Stimulated activated naive CD8-positive, alpha-beta T cell treated with anti-CD3 and anti-CD28 coated beads, Interleukin-15, Interleukin-2, amounts not matched to agents 100 ng/mL and 50 ng/mL, for 24 hours (primary cell): ENCODE results near the gene TAMALIN.
"Not testable (repeated sequence)": the region's sequence is repeated elsewhere in the genome, so short reads cannot be mapped to it uniquely, and the experiment has no call there.

Source experiments
- H3K27ac Mint-ChIP-seq: one replicate; pipeline ENCODE4 v1.8.0; 2021; ENCODE audit warnings: mild to moderate bottlenecking, mixed read lengths
- H3K27me3 Mint-ChIP-seq: one replicate; pipeline ENCODE4 v1.8.0; 2021; ENCODE audit warnings: mixed read lengths
- H3K36me3 Mint-ChIP-seq: one replicate; pipeline ENCODE4 v1.8.0; 2021; ENCODE audit warnings: low read depth, mixed read lengths
- H3K4me1 Mint-ChIP-seq: one replicate; pipeline ENCODE4 v1.8.0; 2021; ENCODE audit warnings: low read depth, mixed read lengths
- H3K4me3 Mint-ChIP-seq: one replicate; pipeline ENCODE4 v1.8.0; 2021; ENCODE audit warnings: mild to moderate bottlenecking, mixed read lengths
- H3K9me3 Mint-ChIP-seq: one replicate; pipeline ENCODE4 v1.8.0; 2021; ENCODE audit warnings: mixed read lengths

TAMALIN gene

GRCh38 chr12:51974646-51975045 lies 32.1 kb upstream of the TAMALIN start:
- H3K4me1 Mint-ChIP-seq = peaks cover 77% of the 10 kb centered on the region
- H3K4me3 Mint-ChIP-seq = peak overlapping the region; percentile 14
- H3K27me3 Mint-ChIP-seq = no peaks in the 10 kb centered on the region
- H3K27ac Mint-ChIP-seq = no peak overlapping the region
- H3K36me3 Mint-ChIP-seq = peaks cover 20% of the 10 kb centered on the region
- no peaks in the 10 kb centered on the region for H3K9me3 Mint-ChIP-seq

- no peak overlapping the region for H3K4me3 Mint-ChIP-seq
- no peak overlapping the region for H3K27ac Mint-ChIP-seq
- no peaks in the 10 kb centered on the region for H3K9me3 Mint-ChIP-seq
- no peaks in the 10 kb centered on the region for H3K27me3 Mint-ChIP-seq
- H3K36me3 Mint-ChIP-seq = peaks cover 20% of the 10 kb centered on the region
- peaks cover 77% of the 10 kb centered on the region for H3K4me1 Mint-ChIP-seq
Measured at GRCh38 chr12:51975196-51975595, 31.6 kb upstream of the TAMALIN start.

- Mint-ChIP-seq H3K4me1 (peaks cover 71% of the 10 kb centered on the region), H3K4me3 (no peak overlapping the region), H3K27ac (no peak overlapping the region), H3K27me3 (no peaks in the 10 kb centered on the region), H3K36me3 (peaks cover 27% of the 10 kb centered on the region), H3K9me3 (no peaks in the 10 kb centered on the region)
Measured at GRCh38 chr12:51976376-51977160, 30.2 kb upstream of the TAMALIN start.

- H3K36me3 Mint-ChIP-seq = peaks cover 33% of the 10 kb centered on the region
- no peaks in the 10 kb centered on the region for H3K9me3 Mint-ChIP-seq
- no peak overlapping the region for H3K27ac Mint-ChIP-seq
- no peak overlapping the region for H3K4me3 Mint-ChIP-seq
- no peaks in the 10 kb centered on the region for H3K27me3 Mint-ChIP-seq
- H3K4me1 Mint-ChIP-seq = peaks cover 64% of the 10 kb centered on the region
Measured at GRCh38 chr12:51977320-51977753, 29.4 kb upstream of the TAMALIN start.

- peaks cover 34% of the 10 kb centered on the region for H3K36me3 Mint-ChIP-seq
- H3K9me3 Mint-ChIP-seq, H3K4me3 Mint-ChIP-seq, H3K27ac Mint-ChIP-seq, H3K27me3 Mint-ChIP-seq: not testable (repeated sequence)
- peaks cover 44% of the 10 kb centered on the region for H3K4me1 Mint-ChIP-seq
Measured at GRCh38 chr12:51979306-51979705, 27.4 kb upstream of the TAMALIN start.

- no peak overlapping the region for H3K4me3 Mint-ChIP-seq
- no peaks in the 10 kb centered on the region for H3K9me3 Mint-ChIP-seq
- peaks cover 35% of the 10 kb centered on the region for H3K4me1 Mint-ChIP-seq
- peak overlapping the region; percentile 16 for H3K27ac Mint-ChIP-seq
- H3K36me3 Mint-ChIP-seq = peaks cover 35% of the 10 kb centered on the region
- no peaks in the 10 kb centered on the region for H3K27me3 Mint-ChIP-seq
Measured at GRCh38 chr12:51980051-51980808, 26.5 kb upstream of the TAMALIN start.

GRCh38 chr12:51980809-51981127 lies 26.0 kb upstream of the TAMALIN start:
- peaks cover 35% of the 10 kb centered on the region for H3K36me3 Mint-ChIP-seq
- no peaks in the 10 kb centered on the region for H3K27me3 Mint-ChIP-seq
- no peak overlapping the region for H3K4me3 Mint-ChIP-seq
- no peak overlapping the region for H3K27ac Mint-ChIP-seq
- peaks cover 29% of the 10 kb centered on the region for H3K4me1 Mint-ChIP-seq
- H3K9me3 Mint-ChIP-seq = no peaks in the 10 kb centered on the region

GRCh38 chr12:51984657-51985056 lies 22.1 kb upstream of the TAMALIN start:
- H3K36me3 Mint-ChIP-seq = peaks cover 35% of the 10 kb centered on the region
- no peak overlapping the region for H3K4me3 Mint-ChIP-seq
- no peak overlapping the region for H3K27ac Mint-ChIP-seq
- H3K27me3 Mint-ChIP-seq = no peaks in the 10 kb centered on the region
- H3K4me1 Mint-ChIP-seq = peaks cover 13% of the 10 kb centered on the region
- H3K9me3 Mint-ChIP-seq = no peaks in the 10 kb centered on the region

GRCh38 chr12:51985154-51985835 lies 21.5 kb upstream of the TAMALIN start:
- Mint-ChIP-seq H3K27me3 (no peaks in the 10 kb centered on the region), H3K27ac (no peak overlapping the region), H3K9me3 (no peaks in the 10 kb centered on the region), H3K4me3 (no peak overlapping the region), H3K36me3 (peaks cover 35% of the 10 kb centered on the region), H3K4me1 (peaks cover 7% of the 10 kb centered on the region)

- no peaks in the 10 kb centered on the region for H3K27me3 Mint-ChIP-seq
- H3K9me3 Mint-ChIP-seq = no peaks in the 10 kb centered on the region
- H3K27ac Mint-ChIP-seq = no peak overlapping the region
- H3K4me1 Mint-ChIP-seq = no peaks in the 10 kb centered on the region
- peaks cover 28% of the 10 kb centered on the region for H3K36me3 Mint-ChIP-seq
- no peak overlapping the region for H3K4me3 Mint-ChIP-seq
Measured at GRCh38 chr12:51986834-51987233, 19.9 kb upstream of the TAMALIN start.

- H3K36me3 Mint-ChIP-seq = peaks cover 11% of the 10 kb centered on the region
- H3K4me1 Mint-ChIP-seq = peaks cover 6% of the 10 kb centered on the region
- H3K4me3 Mint-ChIP-seq = no peak overlapping the region
- H3K27me3 Mint-ChIP-seq = no peaks in the 10 kb centered on the region
- no peak overlapping the region for H3K27ac Mint-ChIP-seq
- no peaks in the 10 kb centered on the region for H3K9me3 Mint-ChIP-seq
Measured at GRCh38 chr12:51992246-51992645, 14.5 kb upstream of the TAMALIN start.

- Mint-ChIP-seq H3K9me3 (no peaks in the 10 kb centered on the region), H3K27ac (no peak overlapping the region), H3K36me3 (peaks cover 14% of the 10 kb centered on the region), H3K27me3 (no peaks in the 10 kb centered on the region), H3K4me3 (no peak overlapping the region), H3K4me1 (peaks cover 9% of the 10 kb centered on the region)
Measured at GRCh38 chr12:51994539-51994820, 12.3 kb upstream of the TAMALIN start.

GRCh38 chr12:51994959-51995358 lies 11.8 kb upstream of the TAMALIN start:
- no peaks in the 10 kb centered on the region for H3K9me3 Mint-ChIP-seq
- peaks cover 12% of the 10 kb centered on the region for H3K4me1 Mint-ChIP-seq
- no peak overlapping the region for H3K27ac Mint-ChIP-seq
- no peak overlapping the region for H3K4me3 Mint-ChIP-seq
- H3K27me3 Mint-ChIP-seq = no peaks in the 10 kb centered on the region
- H3K36me3 Mint-ChIP-seq = peaks cover 14% of the 10 kb centered on the region

GRCh38 chr12:51997136-51997535 lies 9.6 kb upstream of the TAMALIN start:
- H3K9me3 Mint-ChIP-seq = no peaks in the 10 kb centered on the region

GRCh38 chr12:52003016-52003550 lies 3.7 kb upstream of the TAMALIN start:
- Mint-ChIP-seq H3K4me1 (peaks cover 26% of the 10 kb centered on the region), H3K27ac (no peak overlapping the region), H3K4me3 (no peak overlapping the region), H3K36me3 (peaks cover 3% of the 10 kb centered on the region), H3K27me3 (peaks cover 3% of the 10 kb centered on the region), H3K9me3 (no peaks in the 10 kb centered on the region)

More at GRCh38 chr12:51997136-51997535, 9.6 kb upstream of the TAMALIN start:
- Mint-ChIP-seq H3K4me1 (peaks cover 12% of the 10 kb centered on the region), H3K36me3 (peaks cover 14% of the 10 kb centered on the region), H3K27me3 (no peaks in the 10 kb centered on the region), H3K27ac (no peak overlapping the region), H3K4me3 (no peak overlapping the region)
